Peyer's patch (tissue), 4 donors: Measurements from ENCODE around the gene LYPD6B.
"Not testable (repeated sequence)": the region's sequence is repeated elsewhere in the genome, so short reads cannot be mapped to it uniquely, and the experiment has no call there.

Source experiments
- CTCF ChIP-seq, 6 experiments: fragments of 450-650 bp in 4 of 6; fragments of 200-600 bp in 2 of 6; sonication (generic) in 1 of 6; IDR thresholded peaks; one replicate each; pipeline ENCODE4 v1.5.1; 2017 to 2019; ENCODE audit warnings: antibody characterized with exemption in 6 of 6, mild to moderate bottlenecking in 3 of 6, moderate library complexity in 1 of 6
- POLR2A ChIP-seq, 2 donors: fragments of 450-650 bp; IDR thresholded peaks; one replicate each; pipeline ENCODE4 v1.5.1; 2017; ENCODE audit warnings: antibody characterized with exemption in 2 of 2, mild to moderate bottlenecking in 2 of 2, moderate library complexity in 2 of 2

DNA sequence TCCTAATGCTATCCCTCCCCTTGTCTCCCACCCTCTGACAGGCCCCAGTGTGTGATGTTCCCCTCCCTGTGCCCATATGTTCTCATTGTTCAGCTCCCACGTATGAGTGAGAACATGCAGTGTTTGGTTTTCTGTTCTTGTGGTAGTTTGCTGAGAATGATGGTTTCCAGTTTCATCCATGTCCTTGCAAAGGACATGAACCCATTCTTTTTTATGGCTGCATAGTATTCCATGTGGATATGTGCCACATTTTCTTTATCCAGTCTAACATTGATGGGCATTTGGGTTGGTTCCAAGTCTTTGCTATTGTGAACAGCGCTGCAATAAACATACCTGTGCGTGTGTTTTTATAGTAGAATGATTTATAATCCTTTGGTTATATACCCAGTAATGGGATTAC is 212.9 kb downstream of the LYPD6B start:
- not testable (repeated sequence) for TF ChIP-seq CTCF, POLR2A (IDR thresholded peaks at IDR 0.05)
